Neural crest cell (in vitro differentiated cells): ENCODE data around the gene ACSL5. TPM values are rescaled to one million over a fixed set of nuclear protein-coding genes. Genes with fewer than 3 reads are reported as not detected.

ENCODE experiments used
- DNase-seq: peaks from one replicate; pipeline ENCODE4 v3.0.0; 2021; ENCODE audit warnings: low read depth, mixed read lengths, low spot score
- H3K27ac Mint-ChIP-seq: one replicate; pipeline ENCODE4 v1.8.0; 2021; ENCODE audit warnings: mild to moderate bottlenecking, mixed read lengths; ENCODE audit not compliant: unreplicated experiment
- H3K27me3 Mint-ChIP-seq: 2 replicates; pipeline ENCODE4 v1.8.0; 2021; ENCODE audit warnings: low read depth, mild to moderate bottlenecking, mixed read lengths
- H3K36me3 Mint-ChIP-seq: 2 replicates; pipeline ENCODE4 v1.8.0; 2021; ENCODE audit warnings: low read depth, mild to moderate bottlenecking, mixed read lengths
- H3K4me1 Mint-ChIP-seq: 2 replicates; pipeline ENCODE4 v1.8.0; 2021; ENCODE audit warnings: mixed read lengths
- H3K4me3 Mint-ChIP-seq: one replicate; pipeline ENCODE4 v1.8.0; 2021; ENCODE audit warnings: mild to moderate bottlenecking, mixed read lengths
- H3K9me3 Mint-ChIP-seq: 2 replicates; pipeline ENCODE4 v1.8.0; 2021; ENCODE audit warnings: mixed read lengths
- total RNA-seq: library from RNA; stranded (reverse); gene quantifications from 2 replicates; pipeline ENCODE4 v1.2.1, GENCODE V29; 2021
- TF ChIP-seq, protein P1 (sequence below): fragments of 200-600 bp; sonication (generic); conservative IDR thresholded peaks from 2 replicates; pipeline ENCODE4 v1.5.0; 2021; ENCODE audit warnings: antibody characterized with exemption, mild to moderate bottlenecking

ACSL5 gene
- total RNA-seq, 1 donor from 2014 or later: not detected

DNA sequence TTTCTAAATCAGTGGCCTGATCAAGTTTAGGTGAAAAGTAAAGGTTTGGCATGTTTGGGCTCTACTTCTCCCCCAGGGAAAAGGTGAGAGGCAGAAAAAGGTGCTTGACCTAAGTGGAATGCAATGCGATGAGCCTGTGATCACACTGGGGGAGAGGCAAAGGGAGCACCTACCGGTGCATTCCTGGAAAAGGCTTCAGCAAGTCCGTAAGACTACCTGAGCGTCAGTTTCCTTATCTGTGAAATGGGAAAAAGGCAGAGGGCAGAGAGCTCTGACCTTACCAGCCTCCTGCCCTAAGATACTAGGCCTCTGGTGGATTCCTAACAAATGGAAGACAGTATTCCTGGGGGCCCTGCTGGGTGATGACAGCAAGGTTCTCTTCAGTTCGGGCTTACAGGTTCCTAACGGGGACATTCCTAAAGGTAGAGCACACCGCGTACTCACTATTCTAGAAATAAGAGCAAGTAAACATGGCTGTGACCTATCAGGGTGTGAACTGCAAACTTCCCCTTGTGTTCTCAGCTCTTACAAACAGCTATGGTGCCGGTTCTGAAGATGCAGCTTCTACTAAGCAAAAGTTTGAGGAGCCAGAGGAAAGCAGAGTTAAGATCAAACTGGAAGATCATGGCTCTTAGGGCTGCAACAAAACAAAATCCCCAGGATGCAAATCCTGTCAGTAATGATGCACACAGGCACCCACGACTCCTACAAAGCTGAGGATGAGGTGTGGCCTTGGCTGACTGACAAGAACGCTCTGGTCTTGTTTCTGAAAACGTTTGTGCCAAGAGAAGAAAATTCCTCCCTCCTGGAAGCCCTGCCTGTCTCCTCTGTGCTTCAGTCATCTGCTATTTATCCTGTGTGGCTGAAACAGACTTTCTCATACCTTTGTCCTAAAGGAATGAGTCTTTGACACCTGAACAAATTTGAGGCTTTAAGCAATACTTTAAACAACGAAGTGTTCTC is 13.3 kb upstream of the ACSL5 start:
- Mint-ChIP-seq H3K4me1 (peaks cover 16% of the 10 kb centered on the region), H3K36me3 (no peaks in the 10 kb centered on the region), H3K27ac (no peak overlapping the region), H3K9me3 (no peaks in the 10 kb centered on the region), H3K27me3 (no peaks in the 10 kb centered on the region), H3K4me3 (no peak overlapping the region)
- DNase-seq: no peak
- TF ChIP-seq, protein P1, sequence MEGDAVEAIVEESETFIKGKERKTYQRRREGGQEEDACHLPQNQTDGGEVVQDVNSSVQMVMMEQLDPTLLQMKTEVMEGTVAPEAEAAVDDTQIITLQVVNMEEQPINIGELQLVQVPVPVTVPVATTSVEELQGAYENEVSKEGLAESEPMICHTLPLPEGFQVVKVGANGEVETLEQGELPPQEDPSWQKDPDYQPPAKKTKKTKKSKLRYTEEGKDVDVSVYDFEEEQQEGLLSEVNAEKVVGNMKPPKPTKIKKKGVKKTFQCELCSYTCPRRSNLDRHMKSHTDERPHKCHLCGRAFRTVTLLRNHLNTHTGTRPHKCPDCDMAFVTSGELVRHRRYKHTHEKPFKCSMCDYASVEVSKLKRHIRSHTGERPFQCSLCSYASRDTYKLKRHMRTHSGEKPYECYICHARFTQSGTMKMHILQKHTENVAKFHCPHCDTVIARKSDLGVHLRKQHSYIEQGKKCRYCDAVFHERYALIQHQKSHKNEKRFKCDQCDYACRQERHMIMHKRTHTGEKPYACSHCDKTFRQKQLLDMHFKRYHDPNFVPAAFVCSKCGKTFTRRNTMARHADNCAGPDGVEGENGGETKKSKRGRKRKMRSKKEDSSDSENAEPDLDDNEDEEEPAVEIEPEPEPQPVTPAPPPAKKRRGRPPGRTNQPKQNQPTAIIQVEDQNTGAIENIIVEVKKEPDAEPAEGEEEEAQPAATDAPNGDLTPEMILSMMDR: no peak

DNA sequence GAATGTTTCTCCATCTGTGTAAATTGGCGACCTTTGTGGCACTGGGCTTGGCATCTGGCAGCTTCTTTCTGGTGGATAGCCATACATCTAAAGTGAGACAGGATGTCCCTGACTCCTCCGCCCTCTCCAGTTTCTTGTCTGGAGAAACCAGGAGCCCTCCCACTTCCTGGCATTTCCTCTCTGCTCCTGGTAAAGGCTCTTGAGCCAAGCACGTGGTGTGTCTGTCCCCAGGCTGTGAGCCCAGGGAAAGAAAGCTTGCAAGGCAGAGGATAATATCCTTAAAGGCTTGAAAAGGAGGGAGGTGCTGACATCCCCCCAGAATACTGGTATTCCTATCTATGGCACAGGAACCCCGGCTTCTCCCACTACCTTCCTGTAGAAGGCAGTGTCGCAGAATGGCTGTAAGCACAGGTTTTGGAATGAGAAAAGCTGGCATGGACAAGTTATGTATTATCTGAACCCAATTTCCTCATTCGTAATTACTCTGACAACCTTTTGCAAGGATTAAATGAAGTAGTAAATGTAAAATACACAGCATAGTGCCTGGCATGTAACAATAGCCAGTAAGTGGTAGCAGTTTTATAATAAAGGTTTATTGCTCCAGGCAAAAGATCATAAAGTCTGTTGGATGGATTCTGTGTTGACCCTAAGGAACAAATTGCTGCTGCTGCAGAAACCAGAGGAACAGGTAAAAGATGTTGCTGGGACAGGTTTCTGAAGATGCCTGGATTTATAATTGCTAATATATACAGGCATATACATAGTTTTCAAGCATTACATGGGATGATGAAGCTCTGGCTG is 11.8 kb upstream of the ACSL5 start:
- Mint-ChIP-seq H3K27me3 (no peaks in the 10 kb centered on the region), H3K9me3 (no peaks in the 10 kb centered on the region), H3K36me3 (no peaks in the 10 kb centered on the region), H3K27ac (no peak overlapping the region), H3K4me3 (no peak overlapping the region), H3K4me1 (peaks cover 16% of the 10 kb centered on the region)
- TF ChIP-seq, protein P1: no peak
- no peak for DNase-seq

DNA sequence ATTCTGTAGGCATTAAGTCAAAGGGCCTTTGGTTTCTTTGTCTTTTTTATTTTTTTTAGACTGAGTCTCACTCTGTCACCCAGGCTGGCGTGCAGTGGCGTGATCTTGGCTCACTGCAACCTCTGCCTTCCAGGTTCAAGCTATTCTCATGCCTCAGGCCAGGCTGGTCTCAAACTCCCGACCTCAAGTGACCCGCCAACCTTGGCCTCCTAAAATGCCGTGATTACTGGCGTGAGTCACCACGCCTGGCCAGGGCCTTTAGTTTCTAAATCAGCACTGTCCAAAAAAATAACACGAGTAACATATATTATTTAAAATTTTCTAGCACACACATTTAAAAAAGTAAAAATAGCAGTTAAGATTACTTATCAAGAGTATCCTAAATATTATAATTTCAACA is 11.1 kb upstream of the ACSL5 start:
- H3K9me3 Mint-ChIP-seq: no peaks in the 10 kb centered on the region
- no peak for DNase-seq
- TF ChIP-seq, protein P1: no peak
- no peaks in the 10 kb centered on the region for H3K36me3 Mint-ChIP-seq
- no peak overlapping the region for H3K4me3 Mint-ChIP-seq
- no peak overlapping the region for H3K27ac Mint-ChIP-seq
- H3K27me3 Mint-ChIP-seq: no peaks in the 10 kb centered on the region
- peaks cover 16% of the 10 kb centered on the region for H3K4me1 Mint-ChIP-seq

DNA sequence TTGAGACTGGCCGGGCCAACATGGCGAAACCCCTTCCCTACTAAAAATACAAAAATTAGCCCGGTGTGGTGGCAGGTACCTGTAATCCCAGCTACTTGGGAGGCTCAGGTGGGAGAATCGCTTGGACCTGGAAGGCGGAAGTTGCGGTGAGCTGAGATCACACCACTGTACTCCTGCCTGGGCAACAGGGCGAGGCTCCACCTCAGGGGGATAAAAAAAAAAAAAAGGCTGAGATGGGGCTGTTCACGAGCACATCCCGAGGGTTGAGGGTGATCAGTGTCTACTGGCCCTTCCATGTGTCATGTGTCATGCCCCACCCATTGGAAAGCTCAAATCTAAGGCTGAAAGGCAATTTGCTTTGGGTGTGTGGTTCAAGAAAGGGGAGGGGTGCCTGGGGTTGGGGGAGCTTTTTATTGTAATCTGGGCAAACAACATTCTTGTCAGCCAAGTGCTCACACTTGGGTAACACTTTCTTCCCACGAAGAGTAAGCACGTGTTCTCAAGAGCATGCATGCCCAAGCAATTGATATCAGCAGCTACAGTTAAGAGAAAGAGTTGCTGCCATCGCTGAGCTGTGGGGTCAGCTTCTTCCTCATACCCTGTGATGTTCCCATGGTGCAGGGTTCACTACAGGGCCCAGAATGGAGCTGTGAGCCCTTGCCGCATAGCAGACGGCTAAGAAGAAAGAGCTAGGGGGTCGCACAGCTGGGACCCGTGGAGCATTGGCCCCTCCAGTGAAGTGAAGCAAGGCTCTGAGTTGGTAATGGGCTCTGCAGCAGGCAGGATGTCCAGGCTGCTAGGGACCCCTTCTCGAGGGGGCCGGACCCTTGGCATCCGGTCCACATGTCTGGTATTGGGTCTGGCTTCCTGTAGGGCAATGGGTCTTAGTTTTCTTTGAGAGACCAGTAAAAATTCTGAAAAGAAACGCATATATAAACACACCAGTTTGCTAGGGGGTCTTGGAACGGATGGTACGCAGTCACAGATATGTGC is 9.9 kb upstream of the ACSL5 start:
- H3K27ac Mint-ChIP-seq: no peak overlapping the region
- peaks cover 16% of the 10 kb centered on the region for H3K4me1 Mint-ChIP-seq
- H3K27me3 Mint-ChIP-seq: no peaks in the 10 kb centered on the region
- H3K9me3 Mint-ChIP-seq: no peaks in the 10 kb centered on the region
- H3K36me3 Mint-ChIP-seq: no peaks in the 10 kb centered on the region
- TF ChIP-seq, protein P1: no peak
- no peak for DNase-seq
- no peak overlapping the region for H3K4me3 Mint-ChIP-seq

DNA sequence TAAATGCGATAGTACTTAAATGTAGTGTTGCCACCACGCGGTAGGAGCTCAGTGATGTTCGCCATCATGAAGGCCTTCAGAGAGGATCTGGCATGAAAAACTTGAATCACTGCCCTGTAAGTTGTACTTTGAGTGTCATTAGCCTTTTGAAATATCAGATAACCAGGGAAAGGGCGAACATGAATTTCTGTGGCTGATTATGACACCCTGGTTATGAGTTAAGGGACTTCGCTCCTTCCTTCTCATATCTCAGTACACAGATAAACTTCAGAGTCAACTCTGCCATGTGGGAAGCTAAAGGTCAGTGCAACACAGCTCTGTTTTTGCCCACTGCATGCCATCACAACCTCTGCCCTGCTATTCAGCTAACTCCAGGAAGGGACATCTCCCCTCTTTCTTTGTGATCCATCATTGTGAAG is 8.9 kb upstream of the ACSL5 start:
- TF ChIP-seq, protein P1: no peak
- no peak for DNase-seq
- H3K4me1 Mint-ChIP-seq: peaks cover 16% of the 10 kb centered on the region
- no peaks in the 10 kb centered on the region for H3K9me3 Mint-ChIP-seq
- H3K27ac Mint-ChIP-seq: no peak overlapping the region
- no peaks in the 10 kb centered on the region for H3K27me3 Mint-ChIP-seq
- H3K4me3 Mint-ChIP-seq: no peak overlapping the region
- H3K36me3 Mint-ChIP-seq: no peaks in the 10 kb centered on the region
